ENCODE data around the gene FAM149A.

Gene FAM149A

DNA sequence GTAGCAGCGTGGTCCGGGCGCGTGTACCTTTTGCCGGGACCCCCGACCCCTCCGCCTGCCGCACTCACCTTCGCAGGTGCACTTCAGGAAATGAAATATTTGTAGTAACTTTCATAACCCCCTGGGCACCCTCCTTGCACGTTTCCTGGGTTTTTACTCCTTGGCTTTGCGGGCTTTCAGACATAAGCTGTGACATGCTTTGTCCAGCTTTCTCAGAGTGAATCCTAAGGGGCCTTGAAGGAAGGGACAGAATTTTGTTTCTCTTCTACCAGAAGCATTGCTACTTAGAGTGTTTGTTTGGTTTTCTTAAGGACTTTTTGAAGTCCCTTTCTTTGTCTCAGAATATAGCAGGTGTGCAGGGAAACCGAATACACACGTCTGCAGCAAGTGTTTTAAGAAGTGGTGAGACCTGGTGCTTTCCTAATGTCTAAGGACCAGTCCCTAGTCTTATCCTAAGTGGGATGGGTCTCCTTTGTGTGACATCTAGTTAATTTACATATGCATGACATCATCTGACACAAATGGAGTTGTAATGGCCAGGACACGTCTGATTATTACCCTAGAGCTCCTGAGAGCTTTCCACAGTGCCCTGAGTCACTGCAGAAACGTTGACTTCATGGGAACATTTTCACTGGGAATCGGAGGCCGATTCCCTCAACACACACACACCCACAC, 1.3 kb downstream of the FAM149A start:
- H3K4ac ChIP-seq (ENCODE audit: low read depth, low read length), result no peak overlapping the region
- H4K8ac ChIP-seq (ENCODE audit: low read depth, low read length), result no peak overlapping the region
- H4K91ac ChIP-seq (ENCODE audit: low read depth, low read length), result no peak overlapping the region
- H3K23ac ChIP-seq (ENCODE audit: low read length), result no peak overlapping the region
- no peaks in the 10 kb centered on the region for H3K79me2 ChIP-seq (ENCODE audit: control insufficient read depth, insufficient read depth, low read length, poor library complexity)
- WGBS (ENCODE audit: extremely low coverage, insufficient coverage, insufficient read length), result no CpG with 5 or more reads among the region's 17 CpGs
- peak in 1 of 2 donors; percentile 41 for DNase-seq
- H3K4me1 ChIP-seq (ENCODE audit: control insufficient read depth in 1 of 2, insufficient read depth in 2 of 2, low read length in 2 of 2), result peaks cover 0 to 9% of the 10 kb centered on the region in 2 experiments
- no peak overlapping the region for H3K27ac ChIP-seq (ENCODE audit: low read depth, low read length)
- H3K9ac ChIP-seq (ENCODE audit: low read length), result no peak overlapping the region
- peaks cover 2% of the 10 kb centered on the region for H3K9me3 ChIP-seq (ENCODE audit: insufficient read depth, low read depth, low read length)
- H2AK5ac ChIP-seq (ENCODE audit: low read length), result no peak overlapping the region
- H2BK5ac ChIP-seq (ENCODE audit: low read depth, low read length, poor library complexity), result no peak overlapping the region
- no peak overlapping the region for H2AFZ ChIP-seq (ENCODE audit: insufficient read depth, low read length, poor library complexity)
- H3K79me1 ChIP-seq (ENCODE audit: low read length), result peaks cover 3% of the 10 kb centered on the region
- H3K14ac ChIP-seq (ENCODE audit: low read length), result no peak overlapping the region
- no peak overlapping the region for H2BK12ac ChIP-seq (ENCODE audit: low read length)
- peaks cover 17% of the 10 kb centered on the region for H3K27me3 ChIP-seq (ENCODE audit: insufficient read depth, low read length)
- peak overlapping the region; percentile 62 for H3K4me3 ChIP-seq (ENCODE audit: low read depth, low read length)
- no peak overlapping the region for H4K12ac ChIP-seq (ENCODE audit: low read depth, low read length)
- peaks cover 0 to 2% of the 10 kb centered on the region in 2 experiments for H3K36me3 ChIP-seq (ENCODE audit: control insufficient read depth in 1 of 2, insufficient read depth in 2 of 2, low read length in 2 of 2)
- H3K4me2 ChIP-seq (ENCODE audit: low read length), result peak overlapping the region; percentile 81
- H3K18ac ChIP-seq (ENCODE audit: low read length), result no peak overlapping the region
- no peak overlapping the region for H2BK120ac ChIP-seq (ENCODE audit: insufficient read depth, low read length, poor library complexity)

DNA sequence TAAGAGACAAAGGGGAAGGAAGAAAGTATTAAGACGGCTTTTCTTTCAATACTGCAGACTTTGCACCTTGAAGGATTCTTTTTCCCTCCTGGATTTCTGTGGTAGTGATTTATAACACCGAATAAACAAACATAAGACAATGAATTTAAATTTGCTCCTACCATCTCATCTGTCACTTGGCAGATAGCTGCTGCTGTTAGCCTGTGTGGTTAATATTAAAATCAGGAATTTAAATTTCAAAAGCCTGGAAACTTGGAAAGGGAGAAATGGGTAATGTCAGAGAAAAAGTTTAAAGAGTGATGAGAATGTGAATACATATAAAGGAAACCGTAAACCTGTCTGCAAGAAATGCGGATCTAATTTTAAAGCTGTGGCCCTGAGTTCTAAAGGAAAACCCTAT, 3.4 kb downstream of the FAM149A start:
- Histone ChIP-seq H2AFZ (ENCODE audit: insufficient read depth, low read length, poor library complexity) (no peak overlapping the region), H4K12ac (ENCODE audit: low read depth, low read length) (no peak overlapping the region), H3K23ac (ENCODE audit: low read length) (no peak overlapping the region), H2AK5ac (ENCODE audit: low read length) (no peak overlapping the region), H3K79me2 (ENCODE audit: control insufficient read depth, insufficient read depth, low read length, poor library complexity) (no peaks in the 10 kb centered on the region), H3K4me3 (ENCODE audit: low read depth, low read length) (no peak overlapping the region), H3K18ac (ENCODE audit: low read length) (no peak overlapping the region), H2BK120ac (ENCODE audit: insufficient read depth, low read length, poor library complexity) (no peak overlapping the region), H3K79me1 (ENCODE audit: low read length) (peaks cover 3% of the 10 kb centered on the region), H2BK12ac (ENCODE audit: low read length) (no peak overlapping the region), H4K8ac (ENCODE audit: low read depth, low read length) (no peak overlapping the region), H3K27me3 (ENCODE audit: insufficient read depth, low read length) (peaks cover 17% of the 10 kb centered on the region), H3K4me1 (ENCODE audit: control insufficient read depth in 1 of 2, insufficient read depth in 2 of 2, low read length in 2 of 2) (peaks cover 0 to 9% of the 10 kb centered on the region in 2 experiments), H3K27ac (ENCODE audit: low read depth, low read length) (no peak overlapping the region), H3K9me3 (ENCODE audit: insufficient read depth, low read depth, low read length) (peaks cover 2% of the 10 kb centered on the region), H4K91ac (ENCODE audit: low read depth, low read length) (no peak overlapping the region), H3K14ac (ENCODE audit: low read length) (no peak overlapping the region), H3K9ac (ENCODE audit: low read length) (no peak overlapping the region), H3K4ac (ENCODE audit: low read depth, low read length) (no peak overlapping the region), H3K4me2 (ENCODE audit: low read length) (no peak overlapping the region), H3K36me3 (ENCODE audit: control insufficient read depth in 1 of 2, insufficient read depth in 2 of 2, low read length in 2 of 2) (peaks cover 0 to 2% of the 10 kb centered on the region in 2 experiments), H2BK5ac (ENCODE audit: low read depth, low read length, poor library complexity) (no peak overlapping the region)
- no peak for DNase-seq
- no CpG with 5 or more reads among the region's 4 CpGs for WGBS (ENCODE audit: extremely low coverage, insufficient coverage, insufficient read length)

DNA sequence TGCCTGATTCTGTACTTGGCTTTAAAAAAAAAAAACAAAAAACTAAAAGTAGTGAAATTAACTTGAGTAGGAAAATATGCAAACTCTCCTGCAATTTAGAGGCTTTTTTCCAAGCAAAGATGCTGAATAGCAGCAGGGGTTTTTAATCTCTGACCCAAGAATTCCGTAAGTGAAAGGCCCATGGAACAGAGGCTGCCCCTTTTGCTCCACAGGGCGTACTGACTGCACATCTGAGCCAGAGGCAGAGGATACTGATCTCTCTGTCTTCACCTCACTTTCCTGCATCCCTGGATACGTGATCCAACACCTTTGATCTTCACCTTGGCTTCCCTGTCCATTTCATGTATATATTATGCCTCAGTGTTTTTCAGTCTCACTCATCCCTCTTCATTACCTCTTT, 3.9 kb downstream of the FAM149A start:
- no peak for DNase-seq
- H2BK120ac ChIP-seq (ENCODE audit: insufficient read depth, low read length, poor library complexity), result no peak overlapping the region
- H2BK12ac ChIP-seq (ENCODE audit: low read length), result no peak overlapping the region
- H4K8ac ChIP-seq (ENCODE audit: low read depth, low read length), result no peak overlapping the region
- H3K14ac ChIP-seq (ENCODE audit: low read length), result no peak overlapping the region
- no peak overlapping the region for H3K4me2 ChIP-seq (ENCODE audit: low read length)
- H4K91ac ChIP-seq (ENCODE audit: low read depth, low read length), result no peak overlapping the region
- H4K12ac ChIP-seq (ENCODE audit: low read depth, low read length), result no peak overlapping the region
- H2AFZ ChIP-seq (ENCODE audit: insufficient read depth, low read length, poor library complexity), result no peak overlapping the region
- peaks cover 3% of the 10 kb centered on the region for H3K79me1 ChIP-seq (ENCODE audit: low read length)
- H3K18ac ChIP-seq (ENCODE audit: low read length), result no peak overlapping the region
- no peaks in the 10 kb centered on the region for H3K79me2 ChIP-seq (ENCODE audit: control insufficient read depth, insufficient read depth, low read length, poor library complexity)
- H3K36me3 ChIP-seq (ENCODE audit: control insufficient read depth in 1 of 2, insufficient read depth in 2 of 2, low read length in 2 of 2), result peaks cover 0 to 2% of the 10 kb centered on the region in 2 experiments
- no peak overlapping the region for H3K9ac ChIP-seq (ENCODE audit: low read length)
- peaks cover 0 to 9% of the 10 kb centered on the region in 2 experiments for H3K4me1 ChIP-seq (ENCODE audit: control insufficient read depth in 1 of 2, insufficient read depth in 2 of 2, low read length in 2 of 2)
- peaks cover 17% of the 10 kb centered on the region for H3K27me3 ChIP-seq (ENCODE audit: insufficient read depth, low read length)
- no peak overlapping the region for H2BK5ac ChIP-seq (ENCODE audit: low read depth, low read length, poor library complexity)
- no peak overlapping the region for H3K4me3 ChIP-seq (ENCODE audit: low read depth, low read length)
- no peak overlapping the region for H3K23ac ChIP-seq (ENCODE audit: low read length)
- no peak overlapping the region for H3K4ac ChIP-seq (ENCODE audit: low read depth, low read length)
- H2AK5ac ChIP-seq (ENCODE audit: low read length), result no peak overlapping the region
- peaks cover 2% of the 10 kb centered on the region for H3K9me3 ChIP-seq (ENCODE audit: insufficient read depth, low read depth, low read length)
- no CpG with 5 or more reads among the region's 3 CpGs for WGBS (ENCODE audit: extremely low coverage, insufficient coverage, insufficient read length)
- H3K27ac ChIP-seq (ENCODE audit: low read depth, low read length), result no peak overlapping the region

DNA sequence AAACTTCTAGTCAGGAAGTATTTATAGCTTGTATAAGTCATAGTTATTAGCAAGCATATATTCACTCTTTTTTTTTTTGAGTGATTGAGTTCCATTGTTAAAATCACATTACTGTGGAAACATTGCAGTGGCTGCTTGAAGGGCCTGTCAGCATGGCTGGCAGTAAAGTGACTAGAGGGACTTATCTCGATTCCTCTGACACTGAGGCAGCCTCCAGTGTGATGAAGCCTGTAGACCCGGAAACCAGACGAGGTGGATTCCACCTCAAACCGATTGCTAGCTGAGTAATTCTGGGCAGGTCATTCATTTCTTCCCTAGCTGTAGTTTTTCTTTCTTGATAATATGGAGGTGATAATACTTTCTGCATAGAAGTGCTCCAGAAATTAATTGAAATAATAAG, 4.7 kb downstream of the FAM149A start:
- Histone ChIP-seq H4K12ac (ENCODE audit: low read depth, low read length) (no peak overlapping the region), H3K27me3 (ENCODE audit: insufficient read depth, low read length) (peaks cover 15% of the 10 kb centered on the region), H2BK120ac (ENCODE audit: insufficient read depth, low read length, poor library complexity) (no peak overlapping the region), H2AFZ (ENCODE audit: insufficient read depth, low read length, poor library complexity) (no peak overlapping the region), H3K27ac (ENCODE audit: low read depth, low read length) (no peak overlapping the region), H3K4me1 (ENCODE audit: control insufficient read depth in 1 of 2, insufficient read depth in 2 of 2, low read length in 2 of 2) (peaks cover 0 to 9% of the 10 kb centered on the region in 2 experiments), H3K23ac (ENCODE audit: low read length) (no peak overlapping the region), H4K8ac (ENCODE audit: low read depth, low read length) (no peak overlapping the region), H3K4me2 (ENCODE audit: low read length) (no peak overlapping the region), H3K4me3 (ENCODE audit: low read depth, low read length) (no peak overlapping the region), H2BK5ac (ENCODE audit: low read depth, low read length, poor library complexity) (no peak overlapping the region), H3K9me3 (ENCODE audit: insufficient read depth, low read depth, low read length) (peaks cover under 1% of the 10 kb centered on the region), H3K4ac (ENCODE audit: low read depth, low read length) (no peak overlapping the region), H2BK12ac (ENCODE audit: low read length) (no peak overlapping the region), H3K36me3 (ENCODE audit: control insufficient read depth in 1 of 2, insufficient read depth in 2 of 2, low read length in 2 of 2) (peaks cover 0 to under 1% of the 10 kb centered on the region in 2 experiments), H4K91ac (ENCODE audit: low read depth, low read length) (no peak overlapping the region), H3K79me2 (ENCODE audit: control insufficient read depth, insufficient read depth, low read length, poor library complexity) (no peaks in the 10 kb centered on the region), H3K79me1 (ENCODE audit: low read length) (peaks cover 3% of the 10 kb centered on the region), H2AK5ac (ENCODE audit: low read length) (no peak overlapping the region), H3K9ac (ENCODE audit: low read length) (no peak overlapping the region), H3K18ac (ENCODE audit: low read length) (no peak overlapping the region), H3K14ac (ENCODE audit: low read length) (no peak overlapping the region)
- DNase-seq, result no peak
- WGBS (ENCODE audit: extremely low coverage, insufficient coverage, insufficient read length), result no CpG with 5 or more reads among the region's 4 CpGs

All from trophoblast cell (in vitro differentiated cells and primary cell).